Stomach (tissue), 9 donors: ENCODE measurements around the gene ZNF32. TPM values are rescaled to one million over a fixed set of nuclear protein-coding genes. Genes with fewer than 3 reads are reported as not detected.

Experiments used
- DNase-seq, 2 donors: peaks; one replicate each; pipeline versions ENCODE4 v3.0.0 to v3.0.0-alpha.2; 2013 to 2019
- H3K27ac ChIP-seq, 5 donors: fragments of 200-600 bp in 4 of 5; sonication (generic) in 4 of 5; one replicate each; pipeline ENCODE4 v1.5.1; 2013 to 2019; ENCODE audit warnings: mild to moderate bottlenecking in 1 of 5, moderate library complexity in 1 of 5
- H3K27me3 ChIP-seq, 3 donors: fragments of 200-600 bp; sonication (generic); one replicate each; pipeline ENCODE4 v1.5.1; 2017 to 2019; ENCODE audit warnings: mixed run types in 1 of 3
- H3K36me3 ChIP-seq, 4 donors: fragments of 200-600 bp; sonication (generic); 1 replicate in 3 of 4; 2 replicates in 1 of 4; pipeline ENCODE4 v1.5.1; 2016 to 2019
- H3K4me1 ChIP-seq, 4 donors: fragments of 200-600 bp; sonication (generic); one replicate each; pipeline ENCODE4 v1.5.1; 2016 to 2019
- H3K4me3 ChIP-seq, 4 donors: fragments of 200-600 bp; sonication (generic) in 3 of 4; one replicate each; pipeline ENCODE4 v1.5.1; 2016 to 2019; ENCODE audit warnings: mild to moderate bottlenecking in 1 of 4
- H3K9me3 ChIP-seq, 4 donors: fragments of 200-600 bp; sonication (generic); one replicate each; pipeline ENCODE4 v1.5.1; 2016 to 2019
- CTCF ChIP-seq, 7 experiments: fragments of 450-650 bp in 4 of 7; fragments of 200-600 bp in 3 of 7; sonication (generic) in 3 of 7; IDR thresholded peaks; one replicate each; pipeline ENCODE4 v1.5.1; 2016 to 2019; ENCODE audit warnings: antibody characterized with exemption in 7 of 7, control low read depth in 2 of 7, mild to moderate bottlenecking in 1 of 7
- EP300 ChIP-seq: sonication (generic); formaldehyde crosslinking; IDR thresholded peaks from one replicate; pipeline ENCODE4 v1.6.1; 2017; ENCODE audit warnings: antibody characterized with exemption
- POLR2A ChIP-seq, 4 donors: fragments of 450-650 bp; IDR thresholded peaks; one replicate each; pipeline ENCODE4 v1.6.1; 2016; ENCODE audit warnings: antibody characterized with exemption in 4 of 4, control low read depth in 2 of 4, mild to moderate bottlenecking in 1 of 4, moderate library complexity in 1 of 4
- POLR2AphosphoS5 ChIP-seq, 3 donors: sonication (generic); formaldehyde crosslinking; IDR thresholded peaks; one replicate each; pipeline ENCODE4 v1.6.1; 2016; ENCODE audit warnings: antibody characterized with exemption in 3 of 3
- WGBS, 5 donors: extraction: QIAGEN DNeasy Blood & Tissue Kit in 3 of 5; methylation state at CpG; one replicate each; pipeline versions ENCODE4 v1.1.5 to v1.1.7; 2013 to 2018; 5-methylcytosine and 5-hydroxymethylcytosine counted together
- intact Hi-C: fragments of 100-400 bp; cut with DNase I; formaldehyde crosslinking; loops from one replicate; pipeline ENCODE4 v1.15.1; 2023; ENCODE audit warnings: low total_unique reads
- polyA plus RNA-seq, 3 donors: library from polyadenylated mRNA; stranded (reverse); fragments of 200-250 nt; gene quantifications; one replicate each; pipeline ENCODE4 v1.2.3, GENCODE V29; 2013
- total RNA-seq, 5 donors: library from RNA; depleted of rRNA; stranded (reverse); fragments of >200 nt; gene quantifications; one replicate each; pipeline versions ENCODE4 v1.1.0 to v1.2.3, GENCODE V29; 2014 to 2016
- donor health status: healthy with polysubstance abuse.
- donor health status: Bipolar disorder and iron deficiency.
- donor health status: healthy.

ZNF32 gene
- total and polyA plus RNA-seq, 8 donors, result 8.7 to 75.9 (median 51.2) TPM

GRCh38 chr10:43665054-43665453, 16.4 kb upstream of the ZNF32 start:
- Histone ChIP-seq H3K9me3 (peaks cover 0 to 7% (median 0%) of the 10 kb centered on the region in 4 donors), H3K36me3 (no peaks in the 10 kb centered on the region), H3K27me3 (peaks cover 0 to 41% (median 11%) of the 10 kb centered on the region in 3 donors), H3K27ac (no peak overlapping the region), H3K4me1 (peaks cover 0 to 9% (median 8%) of the 10 kb centered on the region in 4 donors), H3K4me3 (no peak overlapping the region)
- intact Hi-C loops, result no loop called here
- 45 to 59% (median 48%) methylated on average over 3 of the region's 3 CpGs for WGBS, 5 donors
- DNase-seq, result no peak
- TF ChIP-seq EP300 (no peak), POLR2AphosphoS5 (IDR thresholded peaks at IDR 0.05) (no peak), POLR2A (IDR thresholded peaks at IDR 0.05) (no peak), CTCF (IDR thresholded peaks at IDR 0.05) (no peak)

GRCh38 chr10:43658227-43658626, 9.5 kb upstream of the ZNF32 start:
- DNase-seq, result no peak
- Histone ChIP-seq H3K4me1 (peaks cover 0 to 6% (median 2%) of the 10 kb centered on the region in 4 donors), H3K36me3 (no peaks in the 10 kb centered on the region), H3K4me3 (no peak overlapping the region), H3K27ac (no peak overlapping the region), H3K9me3 (peaks cover 0 to 5% (median 0%) of the 10 kb centered on the region in 4 donors), H3K27me3 (peaks cover 0 to 7% (median 0%) of the 10 kb centered on the region in 3 donors)
- TF ChIP-seq POLR2A (IDR thresholded peaks at IDR 0.05) (no peak), POLR2AphosphoS5 (IDR thresholded peaks at IDR 0.05) (no peak), CTCF (IDR thresholded peaks at IDR 0.05) (no peak), EP300 (no peak)
- intact Hi-C loops, result no loop called here
- 67 to 78% (median 77%) methylated on average over 6 to 8 of the region's 8 CpGs for WGBS, 5 donors

- H3K4me1 ChIP-seq, result peaks cover 0 to 6% (median 2%) of the 10 kb centered on the region in 4 donors
- intact Hi-C loops, result no loop called here
- no peaks in the 10 kb centered on the region for H3K9me3 ChIP-seq
- WGBS, 5 donors, result 73 to 79% (median 76%) methylated on average over 8 of the region's 8 CpGs
- no peak overlapping the region for H3K27ac ChIP-seq
- peaks cover 0 to 7% (median 0%) of the 10 kb centered on the region in 3 donors for H3K27me3 ChIP-seq
- no peak for TF ChIP-seq CTCF (IDR thresholded peaks at IDR 0.05)
- no peak for TF ChIP-seq EP300
- TF ChIP-seq POLR2A (IDR thresholded peaks at IDR 0.05), result no peak
- TF ChIP-seq POLR2AphosphoS5 (IDR thresholded peaks at IDR 0.05), result no peak
- no peak overlapping the region for H3K4me3 ChIP-seq
- H3K36me3 ChIP-seq, result no peaks in the 10 kb centered on the region
- no peak for DNase-seq
Measured at GRCh38 chr10:43655311-43655710, 6.6 kb upstream of the ZNF32 start.

- no peak for DNase-seq
- Histone ChIP-seq H3K27ac (no peak overlapping the region), H3K9me3 (no peaks in the 10 kb centered on the region), H3K36me3 (no peaks in the 10 kb centered on the region), H3K4me3 (no peak overlapping the region), H3K4me1 (peaks cover 0 to 17% (median 6%) of the 10 kb centered on the region in 4 donors), H3K27me3 (peaks cover 0 to 7% (median 0%) of the 10 kb centered on the region in 3 donors)
- no peak for TF ChIP-seq POLR2AphosphoS5 (IDR thresholded peaks at IDR 0.05)
- no peak for TF ChIP-seq CTCF (IDR thresholded peaks at IDR 0.05)
- no peak for TF ChIP-seq POLR2A (IDR thresholded peaks at IDR 0.05)
- no peak for TF ChIP-seq EP300
- 63 to 78% (median 66%) methylated on average over 2 of the region's 2 CpGs for WGBS, 5 donors
- intact Hi-C loops, result no loop called here
Measured at GRCh38 chr10:43653746-43654145, 5.1 kb upstream of the ZNF32 start.
